HG02885 (cell line): Measurements from ENCODE around the gene SPINK8.
"Not testable (repeated sequence)": the region's sequence is repeated elsewhere in the genome, so short reads cannot be mapped to it uniquely, and the experiment has no call there.

Source experiments
- ATAC-seq: cut with Tn5 transposase; IDR thresholded peaks from one replicate; pipeline ENCODE4 v1.9.1; 2021; ENCODE audit warnings: mild to moderate bottlenecking; ENCODE audit not compliant: unreplicated experiment, poor library complexity

The SPINK8 gene

DNA sequence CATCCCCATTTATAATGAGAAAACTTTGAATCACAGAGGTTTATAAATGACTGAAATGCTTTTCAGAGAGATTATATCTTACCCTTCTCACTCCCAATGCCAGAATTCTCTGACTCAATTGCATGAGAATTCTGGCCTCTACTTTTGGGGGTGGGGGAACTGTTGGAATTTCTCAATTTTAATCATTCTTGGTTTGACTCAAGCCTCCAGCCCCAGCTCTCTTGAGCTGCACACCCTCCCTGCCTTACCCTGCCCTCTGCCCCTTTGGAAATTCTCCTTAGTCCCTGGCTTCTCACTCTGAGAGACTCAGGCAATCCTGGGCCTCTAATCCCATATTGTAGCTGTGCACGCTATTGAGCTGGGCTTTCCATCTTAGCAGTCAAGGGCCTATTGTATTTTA lies 48.3 kb downstream of the SPINK8 start:
- no peak for ATAC-seq

- ATAC-seq, result no peak
Observed at GRCh38 chr3:48280881-48281280, 52.6 kb downstream of the SPINK8 start.

DNA sequence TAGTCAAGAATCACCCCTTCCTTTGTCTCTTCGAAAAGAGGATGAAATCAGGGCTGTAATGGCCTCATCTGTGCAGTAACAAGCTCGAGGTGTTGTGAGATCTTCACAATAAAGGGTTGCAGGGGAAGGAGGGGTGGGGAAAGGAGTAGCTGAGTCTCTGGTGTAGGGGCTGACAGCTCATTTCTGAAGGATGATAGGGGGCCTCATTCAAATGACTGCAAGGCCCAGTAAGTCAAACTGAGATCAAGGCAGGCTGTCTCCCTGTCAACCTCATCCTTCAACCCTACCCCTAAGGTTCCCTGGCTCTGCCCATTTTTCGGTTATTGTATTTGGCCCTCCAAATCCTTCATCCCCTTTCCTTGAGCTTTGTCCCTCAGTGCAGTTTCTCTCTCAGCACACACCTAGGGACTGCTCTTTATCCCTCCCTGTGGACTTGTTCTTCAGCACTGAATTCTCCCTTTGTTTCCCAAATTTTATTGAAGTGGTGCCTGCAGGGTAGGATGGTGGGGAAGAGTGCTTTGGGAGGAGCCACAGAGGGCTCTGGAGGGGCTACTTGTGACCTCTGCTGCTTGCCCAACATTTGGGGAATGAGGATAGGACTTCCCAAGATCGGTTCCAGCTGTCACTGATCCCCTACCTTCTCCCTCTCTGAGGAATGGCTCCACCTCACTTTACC lies 54.4 kb downstream of the SPINK8 start:
- ATAC-seq, result no peak

DNA sequence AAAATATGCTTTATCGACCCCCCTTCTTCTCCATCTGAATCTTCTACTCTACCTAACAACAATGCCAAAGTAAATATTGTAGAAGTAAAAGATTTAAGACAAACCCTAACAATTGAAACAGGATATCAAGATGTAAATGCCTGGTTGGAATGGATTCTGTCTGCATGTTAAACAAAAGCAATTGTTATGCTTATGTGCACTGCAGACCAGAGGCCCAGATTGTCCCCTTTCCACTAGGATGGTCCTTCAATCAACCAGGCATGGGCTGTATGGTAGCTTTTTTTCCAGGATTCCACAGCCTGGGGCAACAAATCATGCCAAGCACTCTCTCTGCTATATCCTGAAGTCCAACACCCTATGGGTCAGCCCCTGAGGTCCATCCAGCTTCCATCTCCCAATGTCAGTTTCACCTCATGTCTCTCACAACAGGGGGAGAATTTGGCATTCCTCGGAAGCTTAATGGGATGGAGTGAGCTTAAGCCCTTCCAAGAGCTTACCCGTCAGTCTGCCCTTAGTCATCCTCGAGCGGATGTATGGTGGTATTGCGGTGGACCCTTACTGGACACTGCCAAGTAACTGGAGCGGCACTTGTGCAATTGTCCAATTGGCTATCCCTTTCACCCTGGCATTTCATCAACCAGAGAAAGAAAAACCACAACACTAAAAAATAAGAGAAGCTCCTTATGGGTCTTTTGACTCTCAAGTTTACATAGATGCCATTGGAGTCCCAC lies 56.4 kb downstream of the SPINK8 start:
- ATAC-seq, result no peak

GRCh38 chr3:48275287-48276027 lies 58.0 kb downstream of the SPINK8 start:
- ATAC-seq, result no peak

- ATAC-seq, result no peak
Observed at GRCh38 chr3:48274452-48274851, 59.0 kb downstream of the SPINK8 start.

- ATAC-seq, result no peak
Observed at GRCh38 chr3:48273594-48274211, 59.8 kb downstream of the SPINK8 start.

DNA sequence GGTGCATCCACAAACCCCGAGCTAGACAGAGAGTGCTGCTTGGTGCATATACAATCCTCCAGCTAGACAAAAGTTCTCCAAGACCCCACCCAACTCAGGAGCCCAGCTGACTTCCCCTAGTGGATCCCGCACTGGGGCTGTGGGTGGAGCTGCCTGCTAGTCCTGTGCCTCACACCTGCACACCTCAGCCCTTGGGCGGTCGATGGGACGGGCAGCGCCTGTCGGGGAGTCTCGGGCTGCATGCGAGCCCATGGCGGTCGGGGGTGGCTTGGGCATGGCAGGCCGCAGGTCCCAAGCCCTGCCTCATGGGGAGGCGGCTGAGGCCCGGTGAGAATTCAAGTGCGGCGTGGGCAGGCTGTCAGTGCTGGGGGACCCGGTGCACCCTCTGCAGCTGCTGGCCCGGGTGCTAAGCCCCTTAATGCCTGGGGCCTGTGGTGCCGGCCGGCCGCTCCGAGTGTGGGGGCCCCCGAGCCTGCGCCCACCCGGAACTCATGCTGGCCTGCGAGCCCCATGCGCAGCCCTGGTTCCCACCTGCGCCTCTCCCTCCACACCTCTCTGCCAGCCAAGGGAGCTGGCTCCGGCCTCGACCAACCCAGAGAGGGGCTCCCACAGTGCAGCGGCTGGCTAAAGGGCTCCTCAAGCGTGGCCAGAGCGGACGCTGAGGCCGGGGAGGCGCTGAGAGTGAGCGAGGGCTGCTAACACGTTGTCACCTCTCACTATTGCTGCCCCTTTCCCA lies 61.5 kb downstream of the SPINK8 start:
- no peak for ATAC-seq

GRCh38 chr3:48271223-48271622 lies 62.2 kb downstream of the SPINK8 start:
- not testable (repeated sequence) for ATAC-seq

DNA sequence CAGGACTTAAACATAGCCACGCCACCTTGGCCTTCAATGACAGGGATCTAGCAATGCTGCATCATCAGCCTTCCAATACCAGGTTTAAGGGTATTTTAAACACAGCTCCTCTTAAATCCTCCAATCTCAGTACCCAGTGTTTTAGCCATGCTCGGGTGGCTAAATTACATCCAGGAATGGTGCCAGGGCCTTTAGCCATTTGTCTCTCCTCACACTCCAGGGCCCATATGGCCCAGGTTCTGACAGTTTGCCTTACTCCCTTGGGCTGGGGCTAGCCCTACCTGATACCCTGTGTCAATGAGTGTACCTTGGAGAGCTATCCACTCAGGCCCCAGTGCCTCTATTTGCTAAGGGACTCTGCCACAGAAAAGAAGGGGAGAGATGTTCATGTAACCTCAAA lies 63.2 kb downstream of the SPINK8 start:
- ATAC-seq, result no peak

DNA sequence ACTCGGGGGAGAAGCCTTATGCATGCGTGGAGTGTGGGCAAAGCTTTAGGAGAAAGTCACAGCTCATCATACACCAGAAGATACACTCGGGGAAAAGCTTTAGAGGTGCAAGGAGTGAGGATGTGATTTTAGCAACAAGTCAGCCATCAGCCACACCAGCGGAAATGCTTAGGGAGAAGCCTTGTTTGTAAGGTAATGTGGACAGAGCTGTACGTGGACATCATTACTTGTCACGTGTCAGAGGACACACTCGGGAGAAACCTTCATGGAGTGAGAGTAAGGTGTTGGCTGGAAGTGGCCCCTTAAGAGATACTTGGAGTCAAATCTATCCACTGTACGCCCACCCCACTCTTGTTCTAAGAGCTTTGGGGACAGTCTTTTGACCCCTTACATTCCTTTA lies 63.9 kb downstream of the SPINK8 start:
- ATAC-seq, result no peak

GRCh38 chr3:48268936-48269561 lies 64.4 kb downstream of the SPINK8 start:
- no peak for ATAC-seq

DNA sequence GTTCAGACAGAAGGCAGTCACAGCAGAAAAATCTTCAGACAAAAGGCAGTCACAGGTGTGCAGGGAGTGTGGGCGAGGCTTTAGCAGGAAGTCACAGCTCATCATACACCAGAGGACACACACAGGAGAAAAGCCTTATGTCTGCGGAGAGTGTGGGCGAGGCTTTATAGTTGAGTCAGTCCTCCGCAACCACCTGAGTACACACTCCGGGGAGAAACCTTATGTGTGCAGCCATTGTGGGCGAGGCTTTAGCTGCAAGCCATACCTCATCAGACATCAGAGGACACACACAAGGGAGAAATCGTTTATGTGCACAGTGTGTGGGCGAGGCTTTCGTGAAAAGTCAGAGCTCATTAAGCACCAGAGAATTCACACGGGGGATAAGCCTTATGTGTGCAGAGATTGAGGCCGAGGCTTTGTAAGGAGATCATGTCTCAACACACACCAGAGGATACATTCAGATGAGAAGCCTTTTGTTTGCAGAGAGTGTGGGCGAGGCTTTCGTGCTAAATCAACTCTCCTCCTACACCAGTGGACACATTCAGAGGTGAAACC lies 65.0 kb downstream of the SPINK8 start:
- ATAC-seq, result peak; percentile 56

- ATAC-seq, result no peak
Observed at GRCh38 chr3:48267782-48268181, 65.7 kb downstream of the SPINK8 start.

DNA sequence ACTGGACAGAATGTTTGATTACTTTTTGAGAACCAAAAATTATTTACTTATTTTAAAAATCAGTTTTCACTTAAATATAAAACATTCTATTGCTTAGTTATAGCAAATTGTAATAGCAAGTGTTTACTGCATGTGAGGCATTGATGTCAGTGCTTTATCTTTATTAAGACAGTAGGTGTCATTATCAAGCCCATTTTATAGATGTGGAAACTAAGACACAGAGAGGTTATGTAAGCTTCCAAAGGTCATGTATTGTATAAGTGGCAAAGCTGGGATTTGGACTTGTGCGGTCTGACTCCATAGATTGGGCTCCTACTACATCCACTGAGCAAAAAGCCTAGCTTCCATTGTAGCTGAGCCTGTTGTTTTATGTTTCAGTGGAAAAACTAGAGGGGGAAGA lies 74.9 kb downstream of the SPINK8 start:
- no peak for ATAC-seq
